Adipocyte (in vitro differentiated cells): Measurements from ENCODE around the gene S100B.
A peak's percentile ranks its signal among the peaks of the same experiment; 100 is the strongest.

Experiments used
- DNase-seq: peaks from one replicate; pipeline ENCODE4 v3.0.0-alpha.2; 2015; ENCODE audit warnings: low read depth
- H3K27me3 ChIP-seq: replicated peaks from 2 replicates; pipeline ENCODE4 v1.7.0; 2013; ENCODE audit warnings: mild to moderate bottlenecking, low read length, moderate library complexity; ENCODE audit not compliant: control insufficient read depth, insufficient read depth
- H3K36me3 ChIP-seq: 2 replicates; pipeline ENCODE4 v1.7.0; 2013; ENCODE audit warnings: low read length, mild to moderate bottlenecking, moderate library complexity; ENCODE audit not compliant: control insufficient read depth, insufficient read depth, severe bottlenecking
- H3K4me1 ChIP-seq: 2 replicates; pipeline ENCODE4 v1.7.0; 2013; ENCODE audit warnings: mild to moderate bottlenecking, low read length, moderate library complexity; ENCODE audit not compliant: control insufficient read depth, insufficient read depth
- H3K4me3 ChIP-seq: 2 replicates; pipeline ENCODE4 v1.7.0; 2013; ENCODE audit warnings: mild to moderate bottlenecking, low read length, moderate library complexity
- H3K9ac ChIP-seq: 2 replicates; pipeline ENCODE4 v1.7.0; 2013; ENCODE audit warnings: mild to moderate bottlenecking, low read length, moderate library complexity
- H3K9me3 ChIP-seq: 2 replicates; pipeline ENCODE4 v1.7.0; 2013; ENCODE audit warnings: mild to moderate bottlenecking, low read length, moderate library complexity; ENCODE audit not compliant: control insufficient read depth

S100B gene

GRCh38 chr21:46613391-46613790, 8.5 kb upstream of the S100B start:
- peaks cover 8% of the 10 kb centered on the region for H3K9me3 ChIP-seq
- H3K4me1 ChIP-seq: no peaks in the 10 kb centered on the region
- H3K9ac ChIP-seq: no peak overlapping the region
- no peak overlapping the region for H3K4me3 ChIP-seq
- H3K27me3 ChIP-seq: peaks cover 11% of the 10 kb centered on the region
- no peaks in the 10 kb centered on the region for H3K36me3 ChIP-seq
- no peak for DNase-seq

DNA sequence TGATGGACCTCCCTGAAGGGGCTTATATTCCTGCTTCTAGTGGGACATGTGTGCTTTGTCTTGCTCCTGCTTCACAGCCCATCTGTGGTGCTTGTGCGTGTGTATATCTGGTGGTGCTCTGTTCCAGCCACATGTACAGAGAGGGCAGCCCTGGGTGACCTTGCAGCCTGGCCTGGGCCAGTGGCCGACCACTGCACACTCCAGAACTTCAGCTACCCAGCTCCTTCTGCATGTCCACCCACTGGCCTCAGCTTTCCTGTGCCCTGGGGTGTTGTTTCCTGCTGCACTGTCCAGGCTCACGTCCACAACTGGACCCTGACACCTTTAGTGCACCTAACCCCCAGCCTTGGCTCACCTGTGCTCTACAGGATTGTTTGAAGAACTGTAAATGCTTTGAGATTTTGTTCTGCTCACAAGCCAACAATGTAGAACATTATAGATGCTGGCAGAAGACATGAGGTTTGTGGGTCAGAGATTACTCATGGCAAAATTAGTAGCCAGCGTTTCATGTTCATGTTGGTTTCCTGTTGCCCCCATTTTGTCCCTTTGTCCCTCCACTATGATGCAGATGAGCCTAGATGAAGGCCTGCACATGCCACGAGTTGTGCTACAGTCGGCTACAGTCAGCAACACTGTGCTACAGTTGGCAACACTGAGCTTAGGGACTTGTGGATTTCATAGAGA, 5.3 kb upstream of the S100B start:
- H3K27me3 ChIP-seq: peaks cover 22% of the 10 kb centered on the region
- DNase-seq: no peak
- H3K4me3 ChIP-seq: no peak overlapping the region
- no peaks in the 10 kb centered on the region for H3K36me3 ChIP-seq
- H3K9ac ChIP-seq: no peak overlapping the region
- H3K9me3 ChIP-seq: peaks cover 8% of the 10 kb centered on the region
- peaks cover 5% of the 10 kb centered on the region for H3K4me1 ChIP-seq

GRCh38 chr21:46608672-46609111, 3.8 kb upstream of the S100B start:
- H3K36me3 ChIP-seq: no peaks in the 10 kb centered on the region
- H3K4me3 ChIP-seq: no peak overlapping the region
- H3K4me1 ChIP-seq: peaks cover 5% of the 10 kb centered on the region
- H3K9me3 ChIP-seq: peaks cover 8% of the 10 kb centered on the region
- DNase-seq: no peak
- peaks cover 22% of the 10 kb centered on the region for H3K27me3 ChIP-seq
- H3K9ac ChIP-seq: no peak overlapping the region

DNA sequence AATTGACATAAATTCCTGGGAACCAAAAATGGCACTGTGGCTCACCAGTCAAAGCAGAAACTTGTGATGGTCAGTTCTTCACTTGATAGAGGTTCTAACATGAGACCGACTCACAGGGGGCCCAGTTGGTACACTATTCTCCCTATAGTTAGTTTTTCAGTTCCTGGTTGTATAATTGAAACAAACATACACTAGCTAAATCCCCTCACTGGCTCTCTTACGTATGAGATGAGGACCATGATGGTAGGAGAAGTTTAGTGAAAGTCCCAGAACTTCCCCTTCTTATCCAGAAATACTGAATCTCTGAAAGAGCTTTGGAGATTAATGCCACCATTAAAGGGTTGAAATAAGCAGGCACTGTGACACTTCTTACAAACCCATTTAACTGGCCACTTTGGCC, 2.8 kb upstream of the S100B start:
- peaks cover 22% of the 10 kb centered on the region for H3K27me3 ChIP-seq
- H3K4me3 ChIP-seq: no peak overlapping the region
- H3K9ac ChIP-seq: no peak overlapping the region
- H3K9me3 ChIP-seq: peaks cover 8% of the 10 kb centered on the region
- no peak for DNase-seq
- no peaks in the 10 kb centered on the region for H3K36me3 ChIP-seq
- H3K4me1 ChIP-seq: peaks cover 5% of the 10 kb centered on the region

GRCh38 chr21:46606427-46606813, 1.5 kb upstream of the S100B start:
- Histone ChIP-seq H3K4me1 (peaks cover 5% of the 10 kb centered on the region), H3K36me3 (no peaks in the 10 kb centered on the region), H3K27me3 (peaks cover 22% of the 10 kb centered on the region), H3K4me3 (no peak overlapping the region), H3K9ac (no peak overlapping the region), H3K9me3 (peaks cover 8% of the 10 kb centered on the region)
- no peak for DNase-seq

DNA sequence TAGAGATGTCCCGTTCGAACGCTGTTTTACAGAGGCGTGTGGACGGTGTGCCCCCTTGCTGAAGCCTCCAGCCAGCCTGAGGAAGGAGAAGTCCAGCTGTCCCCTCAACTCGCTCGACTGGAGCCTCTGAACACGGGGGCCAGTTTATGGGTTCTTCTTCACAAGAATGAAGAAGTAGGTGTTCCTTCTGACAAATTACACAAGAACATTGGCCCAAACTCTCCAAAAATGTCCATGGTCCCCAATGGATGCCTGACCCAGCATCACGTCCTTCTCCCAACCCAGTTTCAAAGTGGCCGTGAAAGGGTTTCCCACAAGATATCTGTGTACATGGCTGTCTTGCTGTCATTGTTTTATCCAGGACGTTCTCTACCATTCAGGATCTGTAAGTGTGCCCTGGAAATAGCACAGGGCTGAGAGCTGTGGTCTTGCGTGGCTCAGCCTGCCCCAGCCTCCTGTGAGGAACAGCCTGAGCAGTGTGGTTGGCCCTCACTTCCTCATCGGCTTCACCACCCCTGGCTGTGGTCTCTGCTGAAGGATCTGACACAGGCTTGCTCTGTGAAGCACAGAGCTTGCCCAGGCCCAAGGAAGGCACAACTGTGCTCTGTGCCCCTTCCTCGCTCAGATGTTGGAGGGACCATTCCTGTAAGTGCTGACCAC, 1.0 kb upstream of the S100B start:
- Histone ChIP-seq H3K4me3 (no peak overlapping the region), H3K4me1 (peaks cover 5% of the 10 kb centered on the region), H3K9ac (no peak overlapping the region), H3K27me3 (peaks cover 22% of the 10 kb centered on the region), H3K9me3 (peaks cover 8% of the 10 kb centered on the region), H3K36me3 (no peaks in the 10 kb centered on the region)
- no peak for DNase-seq

GRCh38 chr21:46604329-46604974, 430 bp downstream of the S100B start:
- no peak for DNase-seq
- H3K36me3 ChIP-seq: no peaks in the 10 kb centered on the region

DNA sequence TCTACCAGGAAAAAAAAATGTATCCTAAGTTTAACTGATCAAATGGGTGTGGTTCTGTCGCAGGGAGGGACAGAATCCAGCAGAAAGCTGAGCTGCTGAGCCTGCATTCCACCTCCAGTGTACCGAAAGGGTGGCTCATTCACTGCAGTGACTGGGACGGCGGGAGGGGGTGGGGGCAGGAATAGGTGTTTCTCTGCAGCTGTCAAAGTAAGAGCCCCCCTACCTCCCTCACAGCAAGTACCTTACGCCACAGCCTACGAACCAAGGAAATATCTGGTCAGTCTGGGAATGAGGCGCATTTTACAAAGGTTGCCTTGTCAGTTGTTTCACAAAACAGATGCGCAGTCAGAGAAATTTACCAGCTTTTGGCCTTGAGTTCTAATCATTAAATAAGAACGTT, 1.7 kb downstream of the S100B start:
- H3K9me3 ChIP-seq: no peaks in the 10 kb centered on the region
- DNase-seq: peak; percentile 37
- peaks cover 11% of the 10 kb centered on the region for H3K27me3 ChIP-seq
- no peak overlapping the region for H3K4me3 ChIP-seq
- H3K9ac ChIP-seq: no peak overlapping the region
- peaks cover 18% of the 10 kb centered on the region for H3K4me1 ChIP-seq
- no peaks in the 10 kb centered on the region for H3K36me3 ChIP-seq

More at GRCh38 chr21:46604329-46604974, 430 bp downstream of the S100B start:
- Histone ChIP-seq H3K9me3 (no peaks in the 10 kb centered on the region), H3K9ac (no peak overlapping the region), H3K4me1 (peaks cover 10% of the 10 kb centered on the region), H3K27me3 (peaks cover 21% of the 10 kb centered on the region), H3K4me3 (peak overlapping the region; percentile 44)

- H3K4me1 ChIP-seq: peaks cover 18% of the 10 kb centered on the region
- H3K36me3 ChIP-seq: no peaks in the 10 kb centered on the region
- H3K9me3 ChIP-seq: no peaks in the 10 kb centered on the region
- no peak for DNase-seq
- H3K4me3 ChIP-seq: no peak overlapping the region
- H3K9ac ChIP-seq: no peak overlapping the region
- peaks cover 4% of the 10 kb centered on the region for H3K27me3 ChIP-seq
These were observed 3.9 kb downstream of the S100B start for GRCh38 chr21:46600978-46601377.

- Histone ChIP-seq H3K36me3 (no peaks in the 10 kb centered on the region), H3K9ac (no peak overlapping the region), H3K4me1 (peaks cover 14% of the 10 kb centered on the region), H3K9me3 (no peaks in the 10 kb centered on the region), H3K27me3 (no peaks in the 10 kb centered on the region), H3K4me3 (no peak overlapping the region)
- DNase-seq: no peak
These were observed 4.6 kb downstream of the S100B start for GRCh38 chr21:46600305-46600704.
